H54 (cell line): ENCODE measurements around the gene LRRC52.

ENCODE experiments used
- DNase-seq: peaks from one replicate; pipeline ENCODE4 v3.0.0; 2011; ENCODE audit warnings: low spot score, mixed read lengths; ENCODE audit not compliant: insufficient read length
- FAIRE-seq: peaks from 3 replicates; lab custom pipeline; 2011; peaks lifted over from hg19 to GRCh38; lab: Jason Lieb, UNC
- POLR2A ChIP-seq: IDR thresholded peaks from 2 replicates; pipeline ENCODE4 v1.6.1; 2011; ENCODE audit warnings: low read depth, mild to moderate bottlenecking, low read length

LRRC52 gene

GRCh38 chr1:165543532-165544438 is at the start of gene LRRC52:
Gene LRRC52, plus strand, starts transcription at chr1:165544000. Its CDS starts 297 bp downstream, at chr1:165544297.
- no peak for TF ChIP-seq POLR2A
- no peak for FAIRE-seq
- DNase-seq, result no peak

- FAIRE-seq, result no peak
- no peak for DNase-seq
- TF ChIP-seq POLR2A, result no peak
Measured at GRCh38 chr1:165494949-165495857, 48.6 kb upstream of the LRRC52 start.

GRCh38 chr1:165495858-165496205 is 48.0 kb upstream of the LRRC52 start:
- TF ChIP-seq POLR2A, result no peak
- FAIRE-seq (no peak), DNase-seq (no peak)

GRCh38 chr1:165496501-165496900 is 47.3 kb upstream of the LRRC52 start:
- FAIRE-seq, result no peak
- no peak for DNase-seq
- TF ChIP-seq POLR2A, result no peak

GRCh38 chr1:165497069-165498013 is 46.5 kb upstream of the LRRC52 start:
- FAIRE-seq, result no peak
- DNase-seq, result no peak
- no peak for TF ChIP-seq POLR2A

- FAIRE-seq, result no peak
- no peak for TF ChIP-seq POLR2A
- DNase-seq, result no peak
Measured at GRCh38 chr1:165501330-165501969, 42.4 kb upstream of the LRRC52 start.

- TF ChIP-seq POLR2A, result no peak
- FAIRE-seq, result no peak
- DNase-seq, result no peak
Measured at GRCh38 chr1:165501970-165502348, 41.8 kb upstream of the LRRC52 start.

GRCh38 chr1:165507570-165507969 is 36.2 kb upstream of the LRRC52 start:
- FAIRE-seq (no peak), DNase-seq (no peak)
- TF ChIP-seq POLR2A, result no peak

GRCh38 chr1:165508291-165508690 is 35.5 kb upstream of the LRRC52 start:
- FAIRE-seq, result no peak
- no peak for TF ChIP-seq POLR2A

GRCh38 chr1:165512816-165513215 is 31.0 kb upstream of the LRRC52 start:
- FAIRE-seq, result no peak
- no peak for TF ChIP-seq POLR2A

More at GRCh38 chr1:165508291-165508690, 35.5 kb upstream of the LRRC52 start:
- no peak for DNase-seq

GRCh38 chr1:165516469-165516868 is 27.3 kb upstream of the LRRC52 start:
- no peak for TF ChIP-seq POLR2A
- DNase-seq, result no peak
- FAIRE-seq, result no peak

More at GRCh38 chr1:165512816-165513215, 31.0 kb upstream of the LRRC52 start:
- DNase-seq, result no peak

GRCh38 chr1:165520646-165521045 is 23.2 kb upstream of the LRRC52 start:
- DNase-seq (no peak), FAIRE-seq (no peak)
- no peak for TF ChIP-seq POLR2A

GRCh38 chr1:165524639-165525285 is 19.0 kb upstream of the LRRC52 start:
- FAIRE-seq (no peak), DNase-seq (no peak)
- TF ChIP-seq POLR2A, result no peak
